ENCODE results near the gene RXRA.
"Not testable (repeated sequence)": the region's sequence is repeated elsewhere in the genome, so short reads cannot be mapped to it uniquely, and the experiment has no call there.

RXRA gene

DNA sequence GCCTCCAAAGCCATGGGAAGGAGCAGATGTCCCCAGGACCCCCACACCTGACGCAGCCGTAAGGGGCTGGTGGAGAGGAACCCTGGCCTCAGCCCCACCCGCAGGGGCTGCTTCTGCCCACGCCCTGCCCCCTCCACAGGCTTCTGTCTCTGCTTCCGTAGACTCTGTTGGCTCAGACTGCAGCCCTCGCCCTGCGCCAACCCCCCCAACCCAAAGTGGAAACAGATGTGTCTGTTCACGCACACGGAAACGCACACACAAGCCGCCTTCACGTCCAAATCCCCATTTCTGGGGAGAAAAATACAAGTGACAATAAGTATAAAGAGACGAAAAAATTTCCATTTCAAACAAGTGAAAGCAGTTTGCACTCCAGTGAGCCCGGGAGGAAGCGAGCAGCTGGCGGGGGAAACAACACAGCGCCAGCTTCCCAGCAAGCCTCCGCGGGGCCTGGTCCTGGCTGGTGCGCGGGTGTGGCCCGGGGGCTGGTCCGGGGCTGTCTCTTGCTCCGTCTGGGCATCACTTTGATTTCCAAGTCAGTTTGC is 32.6 kb upstream of the RXRA start:
- no peak for DNase-seq (ENCODE audit: low read depth in 2 of 2)

DNA sequence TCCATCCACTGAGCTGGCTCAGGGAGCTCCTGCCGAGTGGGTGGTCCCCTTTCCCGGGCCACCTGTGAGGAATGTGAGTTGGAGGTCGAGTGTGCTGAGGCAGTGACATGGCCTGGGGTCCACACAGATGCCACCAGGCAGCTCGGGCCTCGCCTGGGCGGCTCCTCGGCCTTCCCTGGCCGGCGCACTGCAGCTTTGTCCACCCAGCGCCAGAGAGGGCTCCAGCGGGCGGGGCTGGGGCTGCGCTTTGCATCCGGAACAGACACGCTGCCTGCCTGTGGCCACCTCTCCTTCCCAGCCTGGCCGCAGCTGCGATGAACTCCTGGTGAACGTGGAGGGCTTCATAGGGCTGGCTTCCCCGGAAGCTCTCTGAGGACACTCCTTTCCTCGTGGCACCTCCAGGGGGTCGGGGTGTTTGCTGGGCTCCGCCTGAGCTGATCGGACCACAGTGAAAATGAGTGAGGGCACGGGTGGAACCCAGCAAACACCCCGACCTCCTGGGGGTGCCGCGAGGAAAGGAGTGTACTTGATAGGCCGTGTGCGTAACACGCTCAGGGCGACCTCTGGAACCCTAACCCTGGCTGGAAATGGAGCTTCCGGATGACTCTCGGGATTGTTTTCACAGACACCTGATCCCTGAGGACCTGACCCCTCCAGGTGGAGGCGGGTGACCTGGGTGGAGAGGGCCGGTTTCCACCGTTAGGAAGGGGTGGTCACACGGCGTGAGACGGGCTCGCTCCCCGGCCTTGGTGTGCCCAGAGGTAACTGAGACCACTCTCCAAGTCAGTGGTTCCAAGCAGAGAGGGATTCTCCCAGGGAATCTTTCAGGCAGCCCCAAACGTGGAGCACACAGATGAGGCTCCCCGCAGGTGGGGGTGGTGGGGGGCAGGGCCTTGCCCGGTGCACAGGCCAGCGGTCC is 31.8 kb upstream of the RXRA start:
- no peak for DNase-seq (ENCODE audit: low read depth in 2 of 2)

DNA sequence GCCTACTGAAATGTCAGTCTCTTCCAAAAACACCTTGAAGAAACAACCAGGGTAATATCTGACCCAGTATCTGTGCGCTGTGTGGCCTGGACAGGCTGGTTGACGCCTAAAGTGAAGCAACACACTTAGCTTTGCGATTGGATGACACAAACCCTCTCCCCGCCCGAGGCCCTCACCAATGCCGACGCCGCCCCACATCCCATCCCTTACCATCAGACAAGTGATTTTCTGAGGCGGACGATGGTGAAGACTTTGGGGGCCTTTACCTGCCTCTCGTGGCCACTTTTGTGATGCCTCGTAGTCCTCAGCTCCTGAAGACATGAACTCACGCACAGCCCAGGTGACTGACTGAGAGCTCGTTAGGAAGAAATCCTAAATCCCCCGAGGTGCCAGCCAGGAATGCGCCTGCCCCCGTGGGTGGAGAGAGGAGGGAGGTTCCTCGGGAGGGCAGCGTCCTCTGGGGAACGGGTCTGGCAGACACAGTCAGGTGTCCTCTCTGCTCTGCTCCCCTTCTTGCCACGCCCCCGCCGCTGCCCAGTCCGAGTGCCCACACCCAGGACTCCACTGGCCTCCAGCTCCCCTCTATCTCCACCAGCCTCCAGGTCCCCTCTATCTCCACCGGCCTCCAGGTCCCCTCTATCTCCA is 31.0 kb upstream of the RXRA start:
- DNase-seq (ENCODE audit: low read depth in 2 of 2), result no peak

DNA sequence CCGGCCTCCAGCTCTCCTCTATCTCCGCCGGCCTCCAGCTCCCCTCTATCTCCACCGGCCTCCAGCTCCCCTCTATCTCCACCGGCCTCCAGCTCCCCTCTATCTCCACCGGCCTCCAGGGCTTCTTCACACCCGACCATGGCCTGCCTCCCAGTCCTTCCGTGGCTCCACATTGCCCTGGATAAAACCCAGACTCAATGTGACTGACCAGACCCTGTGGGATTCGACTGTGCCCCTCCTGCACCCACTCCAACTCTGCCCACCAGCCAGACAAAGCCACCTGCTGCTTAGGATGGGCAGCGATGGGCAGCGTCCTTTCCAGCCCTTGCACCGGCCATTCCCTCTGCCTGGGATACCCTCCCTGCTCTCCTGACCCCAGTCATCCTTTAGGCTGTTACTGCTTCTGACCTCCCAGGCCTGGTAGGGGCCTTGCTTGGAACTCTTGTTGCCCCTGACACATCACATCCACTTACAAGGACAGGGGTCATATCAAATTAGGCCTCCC is 30.5 kb upstream of the RXRA start:
- no peak for DNase-seq (ENCODE audit: low read depth in 2 of 2)

DNA sequence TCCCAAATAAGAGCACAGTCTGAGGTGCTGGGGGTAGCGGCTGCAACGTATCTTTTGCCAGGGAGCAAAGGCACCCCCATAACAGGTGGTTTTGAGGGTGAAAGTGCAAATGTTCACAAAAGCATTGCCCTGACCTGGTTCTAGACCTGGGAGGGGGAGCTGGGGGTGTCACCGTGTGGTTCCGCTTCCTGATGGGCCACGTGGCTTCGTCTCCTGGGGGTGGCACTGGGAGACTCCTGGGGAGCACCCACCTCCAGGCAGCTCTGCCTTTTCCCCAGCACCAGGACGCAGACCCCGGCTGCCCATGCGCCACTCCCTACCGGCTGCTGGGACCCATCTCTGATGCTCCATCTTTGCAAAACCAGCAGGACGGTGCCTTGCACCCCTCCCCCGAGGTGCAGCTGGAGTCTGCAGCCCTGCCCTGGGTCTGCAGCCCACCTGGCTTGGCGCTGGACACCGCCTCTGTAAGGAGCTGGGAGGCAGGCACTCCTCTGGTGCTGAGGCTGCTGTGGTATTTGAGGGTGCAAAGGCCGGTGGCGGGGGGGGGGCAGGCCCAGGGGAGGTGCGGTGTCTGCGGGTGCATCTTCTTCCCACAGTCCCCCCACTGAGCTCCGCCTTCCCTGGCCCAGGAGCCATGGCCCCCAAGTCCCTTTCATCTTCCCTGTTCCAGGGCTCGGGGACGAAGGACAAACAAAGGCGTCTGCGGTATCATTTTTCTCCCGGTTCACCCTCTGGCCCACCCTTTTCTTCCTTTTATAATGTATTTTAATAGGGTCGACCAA is 29.8 kb upstream of the RXRA start:
- DNase-seq (ENCODE audit: low read depth in 2 of 2), result no peak

DNA sequence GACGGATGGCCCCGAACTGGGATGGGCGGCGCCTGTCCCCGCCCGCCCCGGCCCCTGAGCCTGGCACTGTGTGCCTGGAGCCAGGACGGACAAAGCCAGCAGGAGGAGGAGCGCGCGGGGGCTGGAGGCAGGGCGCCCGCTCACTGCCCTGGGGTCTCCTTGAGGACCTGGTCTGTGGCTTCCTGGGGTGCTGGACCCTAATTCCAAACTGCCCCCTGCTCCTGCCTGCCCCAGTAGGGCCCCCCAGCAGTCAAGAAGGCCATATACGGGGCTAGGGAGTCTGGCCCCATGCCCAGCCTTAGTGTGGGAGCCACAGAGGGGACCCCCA is 29.2 kb upstream of the RXRA start:
- DNase-seq (ENCODE audit: low read depth in 2 of 2), result no peak

DNA sequence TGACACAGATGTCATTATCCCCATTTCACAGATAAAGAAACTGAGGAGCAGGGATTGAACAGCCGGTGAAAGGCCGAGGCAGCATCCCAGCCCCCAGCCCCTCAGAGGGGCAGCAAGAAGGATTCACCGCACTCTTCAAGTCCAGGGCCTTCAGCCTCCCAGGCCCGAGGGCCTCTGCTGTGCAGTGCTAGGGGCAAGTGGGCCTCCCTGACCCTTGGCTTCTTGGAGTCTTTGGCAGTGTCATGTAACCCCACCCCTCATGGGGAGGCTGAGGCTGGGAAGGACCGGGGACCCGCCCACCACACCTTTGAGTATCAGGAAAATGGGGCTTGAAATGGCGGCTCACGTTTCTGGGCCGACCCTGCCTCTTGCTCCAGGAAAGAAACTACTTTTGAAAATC is 28.7 kb upstream of the RXRA start:
- no peak for DNase-seq (ENCODE audit: low read depth in 2 of 2)

DNA sequence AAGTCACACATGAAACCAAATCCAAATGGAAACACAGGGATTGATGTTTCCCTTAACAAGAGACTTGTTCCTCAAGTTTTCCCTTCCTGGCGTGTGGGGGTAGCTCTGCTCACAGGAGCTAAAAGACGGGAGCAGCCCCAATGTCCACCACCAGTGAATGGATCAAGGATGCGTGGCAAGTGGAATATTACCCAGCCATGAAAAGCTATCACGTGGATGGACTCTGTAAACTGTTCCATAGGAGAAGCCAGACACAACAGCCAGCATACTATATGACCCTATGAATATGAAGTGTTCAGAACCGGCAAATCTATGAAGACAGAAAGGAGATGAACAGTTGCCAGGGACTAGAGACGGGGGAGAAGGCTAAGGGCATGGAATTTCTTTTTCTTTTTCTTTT is 28.3 kb upstream of the RXRA start:
- DNase-seq (ENCODE audit: low read depth in 2 of 2), result no peak

DNA sequence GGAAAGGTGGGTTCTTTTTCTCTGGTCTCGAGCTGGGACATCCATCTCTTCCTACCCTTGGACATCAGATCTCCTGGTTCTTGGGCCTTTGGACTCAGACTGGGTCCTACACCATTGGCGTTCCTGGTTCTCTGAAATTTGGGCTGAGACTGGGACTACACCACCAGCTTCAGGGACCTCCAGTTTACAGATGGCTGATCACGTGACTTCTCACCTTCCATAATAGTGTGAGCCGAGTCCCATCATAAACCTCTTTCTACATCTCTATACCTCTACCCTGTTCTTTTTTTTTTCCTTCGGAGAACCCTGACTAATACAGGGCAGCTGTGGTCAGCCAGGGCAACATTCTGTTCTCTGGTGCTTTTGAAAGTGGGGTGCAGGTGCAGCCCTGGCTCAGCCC is 27.2 kb upstream of the RXRA start:
- DNase-seq (ENCODE audit: low read depth in 2 of 2), result no peak

DNA sequence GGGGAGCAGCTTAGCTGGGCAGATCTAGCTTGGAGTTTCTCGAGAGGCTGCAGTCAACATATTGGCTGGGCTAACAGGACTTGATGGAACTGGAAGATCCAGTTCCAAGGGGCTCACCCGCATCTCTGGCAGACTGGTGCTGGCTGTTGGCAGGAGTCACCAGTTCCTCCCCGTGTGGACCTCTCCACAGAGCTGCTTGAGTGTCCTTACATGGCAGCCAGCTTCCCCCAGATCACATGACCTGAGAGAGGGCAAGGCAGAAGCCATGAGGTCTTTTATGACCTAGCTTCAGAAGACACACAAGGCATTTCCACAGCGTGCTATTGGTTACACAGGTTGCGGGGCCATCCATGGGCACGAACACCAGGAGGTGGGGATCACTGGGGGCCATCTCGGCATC is 26.4 kb upstream of the RXRA start:
- DNase-seq (ENCODE audit: low read depth in 2 of 2), result no peak

DNA sequence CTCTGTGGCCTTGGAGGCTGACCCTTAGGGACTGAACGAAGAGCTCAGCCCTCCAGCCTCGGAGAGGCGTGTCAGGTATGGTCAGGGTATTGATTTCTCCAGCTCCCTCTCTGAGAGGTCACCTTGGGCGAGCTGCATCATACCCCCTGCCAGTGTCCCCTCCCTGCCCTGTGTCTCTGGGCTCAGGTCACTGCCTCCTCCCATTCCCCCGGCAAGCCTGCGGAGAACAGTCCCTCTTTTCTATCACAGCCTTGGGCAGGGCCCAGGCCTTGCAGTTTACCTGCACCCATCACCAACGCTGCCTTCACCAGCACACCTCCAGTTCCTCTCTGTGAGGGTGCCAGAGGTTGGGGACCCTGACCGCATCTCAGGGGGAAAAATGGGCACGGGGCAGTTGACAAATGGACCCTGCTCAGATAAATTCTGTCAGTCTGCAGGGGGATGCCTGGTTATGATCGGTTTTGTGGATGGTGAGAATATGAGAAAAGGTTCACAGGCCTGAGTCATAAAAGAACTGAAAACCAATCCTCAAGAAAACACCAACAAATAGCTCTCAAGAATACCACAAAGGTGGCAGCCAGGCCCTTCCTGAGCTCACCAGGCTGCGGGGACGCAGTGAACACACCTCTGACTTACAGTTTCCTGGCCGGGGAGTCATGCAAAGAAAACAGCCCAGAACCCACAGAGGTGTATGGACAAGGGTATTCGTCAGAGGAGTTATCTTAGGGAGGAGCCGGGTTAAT is 24.7 kb upstream of the RXRA start:
- peak; percentile 27 to 36 for DNase-seq (ENCODE audit: low read depth in 2 of 2)

DNA sequence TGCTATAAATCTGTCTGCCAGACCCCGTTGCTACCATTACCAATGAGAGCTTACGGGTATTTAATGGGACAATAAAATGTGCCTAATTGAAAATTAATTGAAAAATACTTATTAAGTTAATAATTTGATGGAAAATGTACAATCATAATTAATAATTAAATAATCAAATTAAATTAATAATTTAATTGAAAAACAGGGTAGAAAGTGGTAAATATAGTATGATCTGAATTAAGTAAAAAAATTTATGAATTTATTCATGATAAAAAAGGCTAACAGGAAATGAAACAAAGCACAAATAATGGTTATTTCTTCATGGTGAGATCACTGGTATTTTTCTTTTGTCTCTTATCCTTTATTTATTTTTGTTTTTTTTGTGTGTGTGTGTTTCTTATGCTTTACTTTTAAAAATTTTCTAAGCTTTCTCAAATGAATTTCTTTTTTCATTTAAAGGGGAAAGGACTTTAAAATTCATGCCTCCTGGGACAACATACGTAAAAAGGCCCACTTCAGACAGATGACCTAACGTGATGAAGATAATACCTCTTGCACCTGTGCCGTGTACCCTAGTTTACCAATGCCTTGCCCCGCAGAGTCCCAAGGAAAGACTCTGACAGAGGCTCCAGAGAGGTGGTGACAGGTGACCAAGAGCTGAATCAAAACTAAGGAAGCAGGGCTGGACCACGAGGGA is 24.0 kb upstream of the RXRA start:
- no peak for DNase-seq (ENCODE audit: low read depth in 2 of 2)

DNA sequence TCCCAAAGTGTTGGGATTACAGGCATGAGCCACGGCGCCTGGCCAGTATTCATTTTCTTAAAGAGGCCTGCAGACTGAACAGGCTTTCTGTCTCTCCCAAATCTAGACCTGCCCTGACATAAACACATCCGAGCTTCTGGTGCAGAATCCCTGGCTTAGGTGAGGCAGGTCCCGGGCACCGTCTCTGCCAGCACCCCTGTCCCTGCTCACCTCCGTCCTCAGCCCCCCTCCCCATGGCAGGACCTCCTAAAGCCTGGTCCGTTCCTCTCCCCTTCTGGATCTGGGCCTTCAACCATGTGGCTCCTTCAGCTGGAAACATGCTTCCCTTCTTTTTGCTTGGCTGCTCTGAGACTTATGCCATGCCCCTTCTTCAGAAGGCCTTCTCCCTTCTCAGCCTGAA is 22.7 kb upstream of the RXRA start:
- DNase-seq (ENCODE audit: low read depth in 2 of 2), result no peak

DNA sequence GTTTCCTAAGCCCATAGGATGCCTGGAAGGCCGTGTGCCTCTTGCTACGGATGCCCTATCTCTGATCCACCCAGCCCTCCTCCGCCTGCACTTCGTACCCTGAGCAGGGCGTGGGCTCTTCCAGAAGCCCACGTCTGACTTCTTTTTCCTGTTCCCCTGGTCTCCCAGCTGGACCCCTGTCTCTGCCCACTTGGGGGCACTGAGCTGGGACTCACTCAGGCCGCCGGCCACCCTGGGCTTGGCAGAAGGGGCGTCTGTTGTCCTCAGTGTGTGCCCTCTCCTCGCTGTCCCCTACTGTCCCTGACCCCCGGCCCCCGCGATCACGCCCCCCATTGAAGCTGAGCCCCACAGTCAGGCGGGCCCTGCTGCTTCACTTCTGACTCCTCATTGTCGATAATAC is 22.0 kb upstream of the RXRA start:
- no peak for DNase-seq (ENCODE audit: low read depth in 2 of 2)

DNA sequence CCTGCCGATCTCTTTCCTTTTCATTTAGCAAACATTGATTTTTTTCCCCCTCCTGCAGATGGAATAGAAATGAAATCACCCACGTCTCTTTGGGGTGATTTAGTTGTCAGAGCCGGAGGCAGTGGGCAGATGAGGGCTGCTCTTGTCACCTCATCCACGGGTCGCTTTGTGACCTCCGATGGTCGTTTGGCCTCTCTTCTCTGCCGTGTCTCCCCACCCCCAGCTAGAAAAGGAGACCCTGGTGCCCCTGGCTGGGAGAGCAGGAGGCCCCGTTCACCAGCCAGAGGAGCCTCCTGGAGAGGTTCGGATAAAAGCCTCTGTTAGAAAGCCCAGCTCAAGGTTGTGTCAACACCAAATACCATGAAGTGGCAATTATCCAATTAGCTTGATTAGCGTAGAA is 21.6 kb upstream of the RXRA start:
- no peak for DNase-seq (ENCODE audit: low read depth in 2 of 2)

DNA sequence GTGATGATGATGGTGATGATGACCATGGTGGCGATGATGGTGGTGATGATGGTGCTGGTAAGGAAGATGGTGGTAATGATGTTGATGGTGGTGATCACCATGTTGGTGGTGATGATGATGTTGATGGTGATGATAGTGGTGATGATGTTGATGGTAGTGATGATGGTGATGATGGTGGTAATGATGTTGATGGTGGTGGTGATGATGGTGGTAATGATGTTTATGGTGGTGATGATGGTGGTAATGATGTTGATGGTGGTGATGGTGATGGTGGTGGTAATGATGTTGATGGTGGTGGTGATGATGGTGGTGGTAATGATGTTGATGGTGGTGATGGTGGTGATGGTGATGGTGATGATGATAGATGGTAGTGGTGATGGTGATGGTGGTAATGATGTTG is 20.7 kb upstream of the RXRA start:
- DNase-seq (ENCODE audit: low read depth in 2 of 2), result no peak

DNA sequence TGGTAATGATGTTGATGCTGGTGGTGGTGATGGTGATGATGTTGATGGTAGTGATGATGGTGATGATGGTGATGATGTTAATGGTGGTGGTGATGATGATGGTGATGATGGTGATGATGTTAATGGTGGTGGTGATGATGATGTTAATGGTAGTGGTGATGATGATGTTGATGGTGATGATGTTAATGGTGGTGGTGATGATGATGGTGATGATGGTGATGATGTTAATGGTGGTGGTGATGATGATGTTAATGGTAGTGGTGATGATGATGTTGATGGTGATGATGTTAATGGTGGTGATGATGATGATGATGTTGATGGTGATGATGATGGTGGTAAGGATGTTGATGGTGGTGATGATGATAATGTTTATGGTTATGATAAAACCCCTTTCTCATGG is 20.2 kb upstream of the RXRA start:
- not testable (repeated sequence) for DNase-seq (ENCODE audit: low read depth in 2 of 2)

DNA sequence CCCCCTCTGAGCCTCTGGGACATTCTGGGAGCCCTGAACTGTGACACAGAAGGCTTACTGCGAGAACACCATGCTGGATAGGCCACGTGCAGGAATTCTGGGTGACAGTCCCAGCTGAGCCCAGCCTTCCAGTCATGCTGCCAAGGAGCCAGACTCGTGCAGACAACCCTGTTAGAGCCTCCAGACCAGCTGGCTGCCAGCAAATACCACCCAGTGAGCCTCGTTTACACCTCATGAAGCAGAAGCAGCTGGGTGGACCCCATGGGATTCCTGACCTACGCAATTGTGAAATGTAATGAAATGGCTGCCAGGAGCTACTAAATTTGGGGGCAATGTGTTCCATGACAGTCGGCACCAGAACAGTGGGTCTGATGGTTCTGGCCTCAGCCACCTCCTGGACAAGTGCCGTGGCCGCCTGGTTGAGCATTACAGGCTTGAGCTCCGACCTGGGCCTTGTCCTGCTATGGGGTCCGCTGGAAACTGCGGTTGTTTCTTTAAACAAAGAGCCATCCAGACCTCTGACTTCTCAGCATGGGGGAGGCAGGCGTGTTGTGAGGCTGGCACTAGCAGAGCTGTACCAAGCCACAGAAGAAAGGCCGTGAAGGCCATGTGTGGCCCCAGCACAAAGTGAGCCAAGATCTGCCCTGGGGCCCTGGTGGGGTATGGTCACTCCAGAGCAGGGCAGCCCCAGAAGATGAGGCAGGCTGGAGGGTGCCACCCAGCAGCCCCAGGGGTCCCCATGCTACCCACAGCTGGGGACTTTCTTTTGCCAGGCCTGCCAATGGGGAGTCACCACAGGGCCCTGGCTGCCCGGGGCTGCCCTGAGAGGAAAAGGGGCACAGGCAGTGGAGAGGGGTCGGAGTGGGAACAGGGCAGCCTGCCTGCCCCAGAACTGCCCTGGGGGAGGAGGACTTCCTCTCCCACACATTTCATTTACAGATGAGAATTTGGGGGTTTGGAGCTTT is 19.3 kb upstream of the RXRA start:
- no peak for DNase-seq (ENCODE audit: low read depth in 2 of 2)

DNA sequence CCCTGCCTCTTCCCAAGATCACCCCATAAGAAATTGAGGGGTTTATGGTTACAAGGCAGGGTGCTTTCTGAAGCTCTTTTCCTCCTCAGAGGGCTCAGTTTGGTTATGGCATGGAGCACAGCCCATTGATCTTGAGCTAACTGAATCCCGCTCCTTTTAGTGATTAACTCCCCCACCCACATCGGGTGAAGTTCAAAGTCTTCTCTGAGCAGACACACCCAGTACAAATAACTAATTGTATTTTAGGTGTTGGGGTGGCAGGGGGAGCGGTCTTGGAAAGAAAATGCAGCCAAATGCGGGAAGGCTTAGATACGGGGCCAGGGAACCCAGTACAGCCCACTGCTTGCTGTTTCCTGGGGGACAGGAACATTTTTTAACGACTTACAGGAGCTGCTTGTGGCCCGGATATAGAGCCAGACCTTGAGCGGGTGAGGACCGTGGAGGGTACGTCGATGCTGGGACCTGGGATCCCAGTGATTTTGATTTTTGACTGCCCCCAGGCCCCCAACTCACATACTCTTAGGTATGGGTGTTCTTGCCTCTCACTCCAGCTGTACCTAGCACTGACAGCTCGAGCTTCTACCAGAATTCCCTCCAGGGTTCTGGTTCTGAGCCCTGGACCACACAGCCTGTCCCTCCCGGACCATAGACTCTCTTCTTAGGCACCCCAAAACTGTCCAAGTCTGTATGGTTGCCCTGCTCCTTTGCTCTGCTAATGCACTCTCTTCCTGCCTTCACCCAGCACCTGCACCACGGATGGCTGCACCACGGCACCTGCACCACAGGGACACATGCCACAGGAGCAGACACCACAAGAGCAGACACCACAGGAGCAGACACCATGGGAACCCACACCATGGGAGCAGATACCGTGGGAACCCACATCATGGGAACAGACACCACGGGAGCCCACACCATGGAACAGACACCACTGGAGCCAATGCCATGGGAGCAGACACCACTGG is 18.3 kb upstream of the RXRA start:
- DNase-seq (ENCODE audit: low read depth in 2 of 2), result no peak
